Loucy (cell line): ENCODE measurements around the gene ATXN7L1.

ENCODE experiments used
- CTCF ChIP-seq: fragments of 200-600 bp; sonication (generic); conservative IDR thresholded peaks from 2 replicates; pipeline ENCODE4 v1.5.1; 2014; ENCODE audit warnings: mild to moderate bottlenecking, antibody characterized with exemption, low read length
- EZH2phosphoT487 ChIP-seq: fragments of 200-600 bp; IDR thresholded peaks from 2 replicates; pipeline ENCODE4 v1.6.1; 2018; ENCODE audit warnings: antibody characterized with exemption, mild to moderate bottlenecking, moderate library complexity, borderline replicate concordance

- TF ChIP-seq CTCF: no peak
- TF ChIP-seq EZH2phosphoT487: no peak
Observed at GRCh38 chr7:105643384-105643783, 233.0 kb downstream of the ATXN7L1 start.
